Stomach (tissue), 9 donors: ENCODE data around the gene DHRS4. TPM values are rescaled to one million over a fixed set of nuclear protein-coding genes. Genes with fewer than 3 reads are reported as not detected.
A peak's percentile ranks its signal among the peaks of the same experiment; 100 is the strongest.

Experiments used
- DNase-seq, 2 donors: peaks; one replicate each; pipeline versions ENCODE4 v3.0.0 to v3.0.0-alpha.2; 2013 to 2019
- H3K27ac ChIP-seq, 5 donors: fragments of 200-600 bp in 4 of 5; sonication (generic) in 4 of 5; one replicate each; pipeline ENCODE4 v1.5.1; 2013 to 2019; ENCODE audit warnings: mild to moderate bottlenecking in 1 of 5, moderate library complexity in 1 of 5
- H3K27me3 ChIP-seq, 3 donors: fragments of 200-600 bp; sonication (generic); one replicate each; pipeline ENCODE4 v1.5.1; 2017 to 2019; ENCODE audit warnings: mixed run types in 1 of 3
- H3K36me3 ChIP-seq, 4 donors: fragments of 200-600 bp; sonication (generic); 1 replicate in 3 of 4; 2 replicates in 1 of 4; pipeline ENCODE4 v1.5.1; 2016 to 2019
- H3K4me1 ChIP-seq, 4 donors: fragments of 200-600 bp; sonication (generic); one replicate each; pipeline ENCODE4 v1.5.1; 2016 to 2019
- H3K4me3 ChIP-seq, 4 donors: fragments of 200-600 bp; sonication (generic) in 3 of 4; one replicate each; pipeline ENCODE4 v1.5.1; 2016 to 2019; ENCODE audit warnings: mild to moderate bottlenecking in 1 of 4
- H3K9me3 ChIP-seq, 4 donors: fragments of 200-600 bp; sonication (generic); one replicate each; pipeline ENCODE4 v1.5.1; 2016 to 2019
- EP300 ChIP-seq: sonication (generic); formaldehyde crosslinking; IDR thresholded peaks from one replicate; pipeline ENCODE4 v1.6.1; 2017; ENCODE audit warnings: antibody characterized with exemption
- POLR2A ChIP-seq, 4 donors: fragments of 450-650 bp; IDR thresholded peaks; one replicate each; pipeline ENCODE4 v1.6.1; 2016; ENCODE audit warnings: antibody characterized with exemption in 4 of 4, control low read depth in 2 of 4, mild to moderate bottlenecking in 1 of 4, moderate library complexity in 1 of 4
- POLR2AphosphoS5 ChIP-seq, 3 donors: sonication (generic); formaldehyde crosslinking; IDR thresholded peaks; one replicate each; pipeline ENCODE4 v1.6.1; 2016; ENCODE audit warnings: antibody characterized with exemption in 3 of 3
- WGBS, 5 donors: extraction: QIAGEN DNeasy Blood & Tissue Kit in 3 of 5; methylation state at CpG; one replicate each; pipeline versions ENCODE4 v1.1.5 to v1.1.7; 2013 to 2018; 5-methylcytosine and 5-hydroxymethylcytosine counted together
- intact Hi-C: fragments of 100-400 bp; cut with DNase I; formaldehyde crosslinking; loops from one replicate; pipeline ENCODE4 v1.15.1; 2023; ENCODE audit warnings: low total_unique reads
- polyA plus RNA-seq, 3 donors: library from polyadenylated mRNA; stranded (reverse); fragments of 200-250 nt; gene quantifications; one replicate each; pipeline ENCODE4 v1.2.3, GENCODE V29; 2013
- total RNA-seq, 5 donors: library from RNA; depleted of rRNA; stranded (reverse); fragments of >200 nt; gene quantifications; one replicate each; pipeline versions ENCODE4 v1.1.0 to v1.2.3, GENCODE V29; 2014 to 2016
- TF ChIP-seq, protein P1 (sequence below), 7 experiments: fragments of 450-650 bp in 4 of 7; fragments of 200-600 bp in 3 of 7; sonication (generic) in 3 of 7; IDR thresholded peaks; one replicate each; pipeline ENCODE4 v1.5.1; 2016 to 2019; ENCODE audit warnings: antibody characterized with exemption in 7 of 7, control low read depth in 2 of 7, mild to moderate bottlenecking in 1 of 7
- donor health status: healthy with polysubstance abuse.
- donor health status: Bipolar disorder and iron deficiency.
- donor health status: healthy.

DHRS4 gene
- total and polyA plus RNA-seq, 8 donors, result 29.0 to 114 (median 42.3) TPM

DNA sequence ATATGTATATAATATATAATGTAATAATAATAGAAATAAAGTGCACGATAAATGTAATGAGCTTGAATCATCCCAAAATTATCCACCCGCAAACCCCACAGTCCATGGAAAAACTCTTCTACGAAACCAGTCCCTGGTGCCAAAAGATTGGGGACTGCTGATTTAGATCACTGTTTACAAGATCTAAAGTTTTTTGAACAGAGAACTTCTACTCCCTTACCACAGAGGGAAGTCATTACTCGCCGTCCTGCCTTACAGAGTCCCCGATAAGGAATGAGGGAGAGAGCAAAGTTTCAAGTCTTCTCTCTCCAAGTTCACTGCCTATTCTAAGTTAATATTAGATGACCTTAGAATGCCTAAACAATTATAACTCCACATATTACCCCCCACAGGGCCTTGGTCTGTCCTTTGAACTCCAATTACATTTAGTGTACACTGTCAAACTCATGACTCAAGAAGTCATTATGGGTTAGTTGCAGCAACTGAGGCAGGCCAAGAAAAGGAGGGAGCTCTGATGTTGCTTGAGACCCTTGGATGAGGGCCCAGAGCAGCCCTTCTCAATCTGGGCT, 21.8 kb upstream of the DHRS4 start:
- Histone ChIP-seq H3K4me1 (peaks cover 0 to 35% (median 19%) of the 10 kb centered on the region in 4 donors), H3K27me3 (peaks cover 0 to 6% (median 4%) of the 10 kb centered on the region in 3 donors), H3K27ac (no peak overlapping the region), H3K4me3 (no peak overlapping the region), H3K9me3 (no peaks in the 10 kb centered on the region), H3K36me3 (no peaks in the 10 kb centered on the region)
- intact Hi-C loops, result no loop called here
- TF ChIP-seq POLR2AphosphoS5 (IDR thresholded peaks at IDR 0.05) (no peak), EP300 (no peak), POLR2A (IDR thresholded peaks at IDR 0.05) (no peak)
- TF ChIP-seq, protein P1, sequence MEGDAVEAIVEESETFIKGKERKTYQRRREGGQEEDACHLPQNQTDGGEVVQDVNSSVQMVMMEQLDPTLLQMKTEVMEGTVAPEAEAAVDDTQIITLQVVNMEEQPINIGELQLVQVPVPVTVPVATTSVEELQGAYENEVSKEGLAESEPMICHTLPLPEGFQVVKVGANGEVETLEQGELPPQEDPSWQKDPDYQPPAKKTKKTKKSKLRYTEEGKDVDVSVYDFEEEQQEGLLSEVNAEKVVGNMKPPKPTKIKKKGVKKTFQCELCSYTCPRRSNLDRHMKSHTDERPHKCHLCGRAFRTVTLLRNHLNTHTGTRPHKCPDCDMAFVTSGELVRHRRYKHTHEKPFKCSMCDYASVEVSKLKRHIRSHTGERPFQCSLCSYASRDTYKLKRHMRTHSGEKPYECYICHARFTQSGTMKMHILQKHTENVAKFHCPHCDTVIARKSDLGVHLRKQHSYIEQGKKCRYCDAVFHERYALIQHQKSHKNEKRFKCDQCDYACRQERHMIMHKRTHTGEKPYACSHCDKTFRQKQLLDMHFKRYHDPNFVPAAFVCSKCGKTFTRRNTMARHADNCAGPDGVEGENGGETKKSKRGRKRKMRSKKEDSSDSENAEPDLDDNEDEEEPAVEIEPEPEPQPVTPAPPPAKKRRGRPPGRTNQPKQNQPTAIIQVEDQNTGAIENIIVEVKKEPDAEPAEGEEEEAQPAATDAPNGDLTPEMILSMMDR (IDR thresholded peaks at IDR 0.05), result no peak
- peak in 1 of 2 donors; percentile 23 for DNase-seq
- WGBS, 5 donors, result 36 to 68% (median 66%) methylated on average over 6 of the region's 6 CpGs

DNA sequence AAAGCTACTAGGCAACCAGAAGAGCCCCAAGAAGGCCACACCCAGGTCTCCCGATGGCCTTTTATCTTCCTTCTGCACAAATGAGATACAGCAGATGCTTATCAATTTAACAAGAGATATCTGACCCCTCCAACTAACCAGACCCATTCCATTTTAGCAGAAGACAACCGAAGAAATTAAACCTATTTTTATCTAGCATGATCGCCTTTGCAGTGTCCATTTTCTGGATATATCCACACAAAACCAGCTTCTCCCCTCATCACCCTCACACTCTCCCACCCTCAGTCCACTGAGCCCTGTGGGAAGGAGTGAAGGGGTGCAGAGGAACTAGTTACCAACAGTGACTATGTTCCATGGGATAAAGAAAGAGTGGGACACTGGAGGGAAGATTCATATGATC, 20.9 kb upstream of the DHRS4 start:
- H3K27ac ChIP-seq, result no peak overlapping the region
- intact Hi-C loops, result no loop called here
- 79 to 89% (median 82%) methylated on average over 3 of the region's 3 CpGs for WGBS, 5 donors
- peaks cover 0 to 6% (median 4%) of the 10 kb centered on the region in 3 donors for H3K27me3 ChIP-seq
- no peak for DNase-seq
- no peak overlapping the region for H3K4me3 ChIP-seq
- TF ChIP-seq POLR2A (IDR thresholded peaks at IDR 0.05) (no peak), POLR2AphosphoS5 (IDR thresholded peaks at IDR 0.05) (no peak), EP300 (no peak)
- TF ChIP-seq, protein P1 (IDR thresholded peaks at IDR 0.05), result no peak
- no peaks in the 10 kb centered on the region for H3K9me3 ChIP-seq
- peaks cover 0 to 37% (median 21%) of the 10 kb centered on the region in 4 donors for H3K4me1 ChIP-seq
- no peaks in the 10 kb centered on the region for H3K36me3 ChIP-seq

DNA sequence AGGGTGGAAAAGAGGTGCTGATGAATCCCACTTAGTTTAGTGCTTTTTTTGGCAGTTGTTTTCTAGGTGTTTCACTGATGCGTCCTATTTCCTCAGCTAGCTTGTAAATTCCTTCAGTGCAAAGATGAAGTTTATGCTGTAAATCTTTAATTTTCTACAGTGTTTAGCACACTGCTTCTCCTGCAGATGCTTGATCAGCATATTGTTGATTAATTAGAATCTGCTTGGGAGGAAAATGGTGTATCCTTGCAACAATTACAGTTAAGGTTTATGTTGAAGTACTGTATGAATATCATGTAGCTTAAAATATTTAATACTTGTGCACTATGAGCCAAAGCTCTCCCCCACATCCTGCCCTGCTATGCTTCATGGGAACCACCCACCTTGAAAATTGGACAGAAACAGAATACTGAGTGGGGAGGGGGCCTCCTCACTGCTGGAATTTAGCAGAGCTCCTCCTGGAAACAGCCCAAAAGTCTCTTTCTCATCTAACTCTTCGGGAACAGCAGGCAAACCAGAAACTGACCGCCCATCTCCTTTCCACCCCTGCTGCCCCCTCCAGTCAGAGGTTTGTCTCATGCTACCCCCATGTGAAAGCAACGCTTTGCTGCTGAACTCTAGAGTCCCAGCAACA, 20.3 kb upstream of the DHRS4 start:
- intact Hi-C loops, result no loop called here

DNA sequence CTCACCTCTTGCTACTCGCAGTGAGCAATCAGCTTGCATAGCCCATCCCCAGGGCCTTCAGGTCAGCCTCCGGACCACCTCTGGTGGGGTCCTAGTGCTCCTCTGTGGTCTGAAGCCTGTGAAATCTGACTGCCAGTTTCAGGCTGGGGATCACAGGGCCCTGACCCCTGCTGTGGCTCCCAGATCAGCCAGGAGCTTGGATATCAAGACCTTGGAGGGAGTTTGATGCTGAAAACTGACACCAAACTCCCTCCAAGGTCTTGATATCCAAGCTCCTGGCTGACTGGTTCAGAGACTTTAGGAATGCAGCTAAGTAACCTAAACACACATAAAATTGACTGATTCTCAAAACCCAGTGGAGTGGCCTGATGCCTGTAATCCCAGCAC, 19.8 kb upstream of the DHRS4 start:
- H3K36me3 ChIP-seq, result no peaks in the 10 kb centered on the region
- no peak overlapping the region for H3K4me3 ChIP-seq
- DNase-seq, result no peak
- TF ChIP-seq POLR2AphosphoS5 (IDR thresholded peaks at IDR 0.05), result no peak
- TF ChIP-seq, protein P1 (IDR thresholded peaks at IDR 0.05), result no peak
- TF ChIP-seq POLR2A (IDR thresholded peaks at IDR 0.05), result no peak
- 75 to 86% (median 83%) methylated on average over 2 of the region's 2 CpGs for WGBS, 5 donors
- H3K4me1 ChIP-seq, result peaks cover 0 to 37% (median 21%) of the 10 kb centered on the region in 4 donors
- no peak overlapping the region for H3K27ac ChIP-seq
- intact Hi-C loops, result no loop called here
- H3K27me3 ChIP-seq, result peaks cover 0 to 6% (median 4%) of the 10 kb centered on the region in 3 donors
- no peaks in the 10 kb centered on the region for H3K9me3 ChIP-seq

More for the DNA sequence above, 20.3 kb upstream of the DHRS4 start:
- 66 to 88% (median 78%) methylated on average over 4 of the region's 4 CpGs for whole genome bisulfite sequencing, 5 donors
- Histone ChIP-seq H3K27ac (no peak overlapping the region), H3K27me3 (peaks cover 0 to 6% (median 4%) of the 10 kb centered on the region in 3 donors), H3K36me3 (no peaks in the 10 kb centered on the region), H3K9me3 (no peaks in the 10 kb centered on the region), H3K4me3 (no peak overlapping the region), H3K4me1 (peaks cover 0 to 37% (median 21%) of the 10 kb centered on the region in 4 donors)
- DNase-seq, result peak in 1 of 2 donors; percentile 60
- TF ChIP-seq EP300 (no peak), POLR2AphosphoS5 (IDR thresholded peaks at IDR 0.05) (no peak), POLR2A (IDR thresholded peaks at IDR 0.05) (no peak)
- TF ChIP-seq, protein P1 (IDR thresholded peaks at IDR 0.05), result no peak
